ENCODE results near the gene VAV1.

GRCh38 chr19:6739883-6740588 is 32.5 kb upstream of the VAV1 start:
- TF ChIP-seq, protein P1, sequence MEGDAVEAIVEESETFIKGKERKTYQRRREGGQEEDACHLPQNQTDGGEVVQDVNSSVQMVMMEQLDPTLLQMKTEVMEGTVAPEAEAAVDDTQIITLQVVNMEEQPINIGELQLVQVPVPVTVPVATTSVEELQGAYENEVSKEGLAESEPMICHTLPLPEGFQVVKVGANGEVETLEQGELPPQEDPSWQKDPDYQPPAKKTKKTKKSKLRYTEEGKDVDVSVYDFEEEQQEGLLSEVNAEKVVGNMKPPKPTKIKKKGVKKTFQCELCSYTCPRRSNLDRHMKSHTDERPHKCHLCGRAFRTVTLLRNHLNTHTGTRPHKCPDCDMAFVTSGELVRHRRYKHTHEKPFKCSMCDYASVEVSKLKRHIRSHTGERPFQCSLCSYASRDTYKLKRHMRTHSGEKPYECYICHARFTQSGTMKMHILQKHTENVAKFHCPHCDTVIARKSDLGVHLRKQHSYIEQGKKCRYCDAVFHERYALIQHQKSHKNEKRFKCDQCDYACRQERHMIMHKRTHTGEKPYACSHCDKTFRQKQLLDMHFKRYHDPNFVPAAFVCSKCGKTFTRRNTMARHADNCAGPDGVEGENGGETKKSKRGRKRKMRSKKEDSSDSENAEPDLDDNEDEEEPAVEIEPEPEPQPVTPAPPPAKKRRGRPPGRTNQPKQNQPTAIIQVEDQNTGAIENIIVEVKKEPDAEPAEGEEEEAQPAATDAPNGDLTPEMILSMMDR (IDR thresholded peaks at IDR 0.05) = no peak
- no peak for TF ChIP-seq POLR2A (IDR thresholded peaks at IDR 0.05)
- no peak for TF ChIP-seq EP300 (IDR thresholded peaks at IDR 0.05)

All from tibial nerve (tissue), 4 donors.